GM12878 (cell line): ENCODE measurements around the gene MGRN1. TPM values are rescaled to one million over a fixed set of nuclear protein-coding genes. Genes with fewer than 3 reads are reported as not detected.

ENCODE experiments used
- ATAC-seq: fragments of 200-7000 bp; cut with Tn5 transposase; 3 replicates; pipeline ENCODE4 v1.9.1; 2020; ENCODE audit warnings: mild to moderate bottlenecking, moderate library complexity
- BruUV-seq: library from RNA; stranded (reverse); fragments of 400-500 nt; replicated peaks from 2 replicates; lab custom pipeline; 2021; lab: Mats Ljungman, UMichigan
- CTCF ChIA-PET: fragments of 300-600 bp; sonication (Branson Sonifier 250); formaldehyde crosslinking; extraction: SDS; loops from one replicate; lab custom pipeline; 2021; ENCODE audit warnings: inconsistent platforms; lab: Yijun Ruan, JAX
- POLR2A ChIA-PET: fragments of 350-600 bp; formaldehyde crosslinking; extraction: SDS; loops from one replicate; lab custom pipeline; 2021; ENCODE audit warnings: inconsistent platforms; lab: Charles Lee
- RAD21 ChIA-PET: fragments of 300-600 bp; sonication (Branson Sonifier 250); formaldehyde crosslinking; loops from one replicate; lab custom pipeline; 2023; ENCODE audit warnings: antibody characterized with exemption; ENCODE audit not compliant: unreplicated experiment; lab: Charles Lee
- SMC1A ChIA-PET: fragments of 300-600 bp; sonication (Branson Sonifier 250); formaldehyde crosslinking; loops from one replicate; lab custom pipeline; 2023; ENCODE audit not compliant: unreplicated experiment, uncharacterized antibody; lab: Charles Lee
- DNase-seq: peaks from one replicate; pipeline ENCODE4 v3.0.0-alpha.2; 2011; ENCODE audit warnings: low read depth, low spot score
- FAIRE-seq: peaks from 3 replicates; lab custom pipeline; 2011; peaks lifted over from hg19 to GRCh38; lab: Jason Lieb, UNC
- H2AFZ ChIP-seq: 2 replicates; pipeline ENCODE4 v1.6.0; 2011; ENCODE audit warnings: low read depth, low read length, control low read depth; ENCODE audit not compliant: control insufficient read depth
- H3K27ac ChIP-seq: 2 replicates; pipeline ENCODE4 v1.5.1; 2011; ENCODE audit warnings: control low read depth; ENCODE audit not compliant: control insufficient read depth, insufficient read depth
- H3K27me3 ChIP-seq, 2 experiments: replicated peaks in 1 of 2; 2 replicates each; pipeline versions ENCODE4 v1.6.0 to v1.6.1; 2011; ENCODE audit warnings: low read length in 1 of 2; ENCODE audit not compliant: control insufficient read depth in 2 of 2, insufficient read depth in 2 of 2
- H3K36me3 ChIP-seq, 2 experiments: 2 replicates each; pipeline ENCODE4 v1.5.1; 2011; ENCODE audit warnings: low read length in 1 of 2; ENCODE audit not compliant: control insufficient read depth in 2 of 2, insufficient read depth in 2 of 2
- H3K4me1 ChIP-seq: 2 replicates; pipeline ENCODE4 v1.6.1; 2011; ENCODE audit warnings: mild to moderate bottlenecking, low read length, moderate library complexity, mixed read lengths; ENCODE audit not compliant: control insufficient read depth, insufficient read depth
- H3K4me2 ChIP-seq: 2 replicates; pipeline ENCODE4 v1.6.0; 2011; ENCODE audit warnings: control low read depth; ENCODE audit not compliant: control insufficient read depth, insufficient read depth
- H3K4me3 ChIP-seq: fragments of 200-600 bp; sonication (generic); 2 replicates; pipeline ENCODE4 v1.5.1; 2016
- H3K79me2 ChIP-seq: 2 replicates; pipeline ENCODE4 v1.6.0; 2011; ENCODE audit warnings: low read length; ENCODE audit not compliant: control insufficient read depth, insufficient read depth
- H3K9ac ChIP-seq: 2 replicates; pipeline ENCODE4 v1.8.0; 2011; ENCODE audit warnings: low read length, control low read depth, mixed read lengths; ENCODE audit not compliant: control insufficient read depth, insufficient read depth
- H3K9me3 ChIP-seq: replicated peaks from 3 replicates; pipeline ENCODE4 v1.5.1; 2011; ENCODE audit warnings: mild to moderate bottlenecking, low read length; ENCODE audit not compliant: control insufficient read depth, insufficient read depth
- H4K20me1 ChIP-seq: 2 replicates; pipeline ENCODE4 v1.6.0; 2011; ENCODE audit not compliant: control insufficient read depth, insufficient read depth
- CEBPB ChIP-seq, 2 experiments: fragments of 150-350 bp in 1 of 2; IDR thresholded peaks; 2 replicates each; pipeline ENCODE4 v1.6.1; 2012 to 2014; ENCODE audit warnings: low read depth in 2 of 2, low read length in 2 of 2, borderline replicate concordance in 1 of 2, inconsistent platforms in 1 of 2
- HCFC1 ChIP-seq: fragments of 150-350 bp; IDR thresholded peaks from 2 replicates; pipeline ENCODE4 v1.6.1; 2014; ENCODE audit warnings: low read length
- IKZF2 ChIP-seq, 2 experiments: fragments of 450-650 bp; IDR thresholded peaks; 2 replicates each; pipeline ENCODE4 v1.6.1; 2017; ENCODE audit warnings: mild to moderate bottlenecking in 2 of 2, moderate library complexity in 2 of 2
- KDM1A ChIP-seq: fragments of 200-600 bp; sonication (generic); IDR thresholded peaks from 2 replicates; pipeline ENCODE4 v1.6.1; 2016; ENCODE audit warnings: borderline replicate concordance
- NFXL1 ChIP-seq: fragments of 450-650 bp; IDR thresholded peaks from 2 replicates; pipeline ENCODE4 v1.6.1; 2017; ENCODE audit warnings: antibody characterized with exemption, mild to moderate bottlenecking, borderline replicate concordance
- PAX8 ChIP-seq: fragments of 450-650 bp; IDR thresholded peaks from 2 replicates; pipeline ENCODE4 v1.6.1; 2017; ENCODE audit warnings: mild to moderate bottlenecking, moderate library complexity
- POLR2AphosphoS5 ChIP-seq: IDR thresholded peaks from 2 replicates; pipeline ENCODE4 v1.6.1; 2011; ENCODE audit warnings: mild to moderate bottlenecking, low read length, inconsistent platforms
- SIN3A ChIP-seq: IDR thresholded peaks from 2 replicates; pipeline ENCODE4 v1.6.1; 2012; ENCODE audit warnings: low read depth, low read length, improper control_type of control experiment
- SP1 ChIP-seq: IDR thresholded peaks from one replicate; pipeline ENCODE4 v1.6.1; 2011; ENCODE audit warnings: low read depth, low read length
- WRNIP1 ChIP-seq: IDR thresholded peaks from 2 replicates; pipeline ENCODE4 v1.6.1; 2011; ENCODE audit warnings: low read depth, low read length, improper control_type of control experiment, borderline replicate concordance
- YBX1 ChIP-seq: fragments of 450-650 bp; IDR thresholded peaks from 2 replicates; pipeline ENCODE4 v1.6.1; 2016; ENCODE audit warnings: antibody characterized with exemption
- ZNF24 ChIP-seq: fragments of 450-650 bp; IDR thresholded peaks from 2 replicates; pipeline ENCODE4 v1.6.1; 2017; ENCODE audit warnings: antibody characterized with exemption, mild to moderate bottlenecking
- ZNF384 ChIP-seq: IDR thresholded peaks from 2 replicates; pipeline ENCODE4 v1.6.1; 2012; ENCODE audit warnings: low read depth, mild to moderate bottlenecking, low read length, improper control_type of control experiment, borderline replicate concordance
- WGBS: methylation state at CpG from one replicate; pipeline ENCODE4 v1.1.6; 2016; ENCODE audit warnings: low lambda C conversion rate; ENCODE audit not compliant: insufficient replicate concordance, insufficient coverage; ENCODE audit errors: missing lambda C conversion rate; 5-methylcytosine and 5-hydroxymethylcytosine counted together
- in situ Hi-C: fragments of 300-500 bp; cut with MboI; formaldehyde crosslinking; loops from 9 replicates; pipeline ENCODE4 v1.14.3; 2018; ENCODE audit warnings: mixed read lengths
- intact Hi-C: fragments of 100-400 bp; cut with micrococcal nuclease; formaldehyde crosslinking; loops from one replicate; pipeline ENCODE4 v1.14.2; 2022; ENCODE audit not compliant: unreplicated experiment
- polyA plus RNA-seq, 11 experiments: library from polyadenylated mRNA; depleted of rRNA in 4 of 11; unstranded in 6 of 11; stranded (reverse) in 5 of 11; fragments of >200 nt; fragmentation: Nextera tagmentation in 4 of 11; fragmentation: Illumina TruSeq in 1 of 11; extraction: Ambion mirVana in 4 of 11; extraction: Trizol in 1 of 11; gene quantifications; 1 replicate in 1 of 11; 2 replicates in 10 of 11; pipeline versions ENCODE4 v1.2.1 to v1.2.3, GENCODE V29; 2011 to 2016; ENCODE audit warnings: inconsistent platforms in 2 of 11, missing spikeins in 2 of 11, low read depth in 1 of 11
- total RNA-seq, 4 experiments: library from RNA; depleted of rRNA in 3 of 4; stranded (reverse); fragments of >200 nt in 3 of 4; fragmentation: Illumina TruSeq in 1 of 4; extraction: Trizol in 1 of 4; gene quantifications; 2 replicates each; pipeline versions ENCODE4 v1.2.1 to v1.2.3, GENCODE V29; 2013 to 2021
- TF ChIP-seq, protein P1 (sequence below): IDR thresholded peaks from 2 replicates; pipeline ENCODE4 v1.6.1; 2011; ENCODE audit warnings: low read depth, low read length, improper control_type of control experiment, borderline replicate concordance
- TF ChIP-seq, protein P2 (sequence below): IDR thresholded peaks from 2 replicates; pipeline ENCODE4 v1.6.1; 2011; ENCODE audit warnings: borderline replicate concordance, low read depth, mild to moderate bottlenecking, moderate library complexity, mixed read lengths, low read length; ENCODE audit not compliant: insufficient read depth; ENCODE audit errors: extremely low read length
- TF ChIP-seq, protein P3 (sequence below): IDR thresholded peaks from 2 replicates; pipeline ENCODE4 v1.6.1; 2012; ENCODE audit warnings: low read depth, low read length, improper control_type of control experiment

Gene MGRN1
- total and polyA plus RNA-seq, 10 of the 15 experiments (the other 5 are each of a cell fraction or from before 2014, with no cell fraction given) = 0.35 to 86.7 (median 14.6) TPM

DNA sequence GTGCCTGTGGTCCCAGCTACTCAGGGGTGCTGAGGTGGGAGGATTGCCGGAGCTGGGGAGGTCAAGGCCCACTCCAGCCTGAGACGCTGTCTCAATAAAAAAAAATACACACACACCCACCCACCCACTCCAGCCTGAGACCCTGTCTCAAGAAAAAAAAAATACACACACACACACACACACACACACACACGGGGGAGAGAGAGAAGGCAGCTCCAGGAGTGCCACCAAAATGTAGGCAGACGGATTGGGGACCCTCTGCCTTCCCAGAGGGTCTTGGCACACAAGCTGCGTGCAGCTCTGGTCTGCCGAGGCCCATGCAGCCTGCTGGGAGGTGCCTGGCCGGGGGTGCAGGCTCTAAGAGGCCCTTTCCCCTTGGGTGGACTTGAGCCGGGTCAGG lies 62.8 kb downstream of the MGRN1 start:
- Histone ChIP-seq H3K9me3 (no peaks in the 10 kb centered on the region), H3K4me3 (no peak overlapping the region), H3K27ac (no peak overlapping the region), H3K27me3 (no peaks in the 10 kb centered on the region), H4K20me1 (no peaks in the 10 kb centered on the region), H3K79me2 (no peaks in the 10 kb centered on the region), H2AFZ (no peak overlapping the region), H3K4me2 (no peak overlapping the region), H3K36me3 (peaks cover 0 to 22% of the 10 kb centered on the region in 2 experiments; a peak in 3 of 4 replicates), H3K4me1 (peaks cover under 1% of the 10 kb centered on the region), H3K9ac (no peak overlapping the region)
- WGBS = 77% methylated on average over 8 of the region's 8 CpGs
- TF ChIP-seq SIN3A = no peak
- TF ChIP-seq ZNF384 = no peak
- TF ChIP-seq SP1 = no peak
- TF ChIP-seq YBX1 = no peak
- TF ChIP-seq CEBPB (IDR thresholded peaks at IDR 0.05; ENCODE audit: borderline replicate concordance in 1 of 2, low read depth in 2 of 2, low read length in 2 of 2) = no peak
- no peak for TF ChIP-seq WRNIP1
- TF ChIP-seq, protein P1, sequence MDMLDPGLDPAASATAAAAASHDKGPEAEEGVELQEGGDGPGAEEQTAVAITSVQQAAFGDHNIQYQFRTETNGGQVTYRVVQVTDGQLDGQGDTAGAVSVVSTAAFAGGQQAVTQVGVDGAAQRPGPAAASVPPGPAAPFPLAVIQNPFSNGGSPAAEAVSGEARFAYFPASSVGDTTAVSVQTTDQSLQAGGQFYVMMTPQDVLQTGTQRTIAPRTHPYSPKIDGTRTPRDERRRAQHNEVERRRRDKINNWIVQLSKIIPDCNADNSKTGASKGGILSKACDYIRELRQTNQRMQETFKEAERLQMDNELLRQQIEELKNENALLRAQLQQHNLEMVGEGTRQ = no peak
- no peak for TF ChIP-seq NFXL1
- TF ChIP-seq PAX8 = no peak
- TF ChIP-seq POLR2AphosphoS5 = no peak
- no peak for TF ChIP-seq IKZF2 (IDR thresholded peaks at IDR 0.05)
- TF ChIP-seq KDM1A = no peak
- TF ChIP-seq ZNF24 = no peak
- TF ChIP-seq, protein P2, sequence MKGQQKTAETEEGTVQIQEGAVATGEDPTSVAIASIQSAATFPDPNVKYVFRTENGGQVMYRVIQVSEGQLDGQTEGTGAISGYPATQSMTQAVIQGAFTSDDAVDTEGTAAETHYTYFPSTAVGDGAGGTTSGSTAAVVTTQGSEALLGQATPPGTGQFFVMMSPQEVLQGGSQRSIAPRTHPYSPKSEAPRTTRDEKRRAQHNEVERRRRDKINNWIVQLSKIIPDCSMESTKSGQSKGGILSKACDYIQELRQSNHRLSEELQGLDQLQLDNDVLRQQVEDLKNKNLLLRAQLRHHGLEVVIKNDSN = no peak
- TF ChIP-seq, protein P3, sequence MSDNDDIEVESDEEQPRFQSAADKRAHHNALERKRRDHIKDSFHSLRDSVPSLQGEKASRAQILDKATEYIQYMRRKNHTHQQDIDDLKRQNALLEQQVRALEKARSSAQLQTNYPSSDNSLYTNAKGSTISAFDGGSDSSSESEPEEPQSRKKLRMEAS = no peak
- TF ChIP-seq HCFC1 = no peak
- DNase-seq (no peak), ATAC-seq (no peak), FAIRE-seq (no peak)
- ChIA-PET SMC1A (no interaction called here), CTCF (no interaction called here), RAD21 (no interaction called here), POLR2A (no interaction called here)
- in situ Hi-C loops (no loop called here), intact Hi-C loops (no loop called here)
- no TSS peak for BruUV-seq
